ENCODE results near the gene MYO1C. TPM values are rescaled to one million over a fixed set of nuclear protein-coding genes. Genes with fewer than 3 reads are reported as not detected.

Gene MYO1C
- total RNA-seq, 1 donor from 2014 or later, result 329 TPM

DNA sequence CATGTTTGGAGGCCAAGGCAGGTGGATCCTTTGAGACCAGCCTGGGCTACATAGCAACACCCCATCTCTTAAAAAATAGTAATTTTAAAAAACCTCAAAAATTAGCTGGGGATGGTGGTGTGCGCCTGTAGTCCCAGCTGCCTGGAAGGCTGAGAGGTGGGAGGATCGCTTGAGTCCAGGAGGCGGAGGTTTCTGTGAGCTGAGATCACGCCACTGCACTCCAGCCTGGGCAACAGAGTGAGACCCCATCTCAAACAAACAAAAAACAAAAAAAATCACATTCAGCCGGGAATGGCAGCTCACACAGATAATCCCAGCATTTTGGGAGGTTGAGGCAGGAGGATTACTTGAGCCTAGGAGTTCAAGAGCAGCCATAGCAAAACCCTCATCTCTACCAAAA, 76.1 kb downstream of the MYO1C start:
- H3K4me1 Mint-ChIP-seq (ENCODE audit: low read depth), result peaks cover 20% of the 10 kb centered on the region
- H3K9me3 Mint-ChIP-seq (ENCODE audit: low read depth), result no peaks in the 10 kb centered on the region
- TF ChIP-seq, protein P1, sequence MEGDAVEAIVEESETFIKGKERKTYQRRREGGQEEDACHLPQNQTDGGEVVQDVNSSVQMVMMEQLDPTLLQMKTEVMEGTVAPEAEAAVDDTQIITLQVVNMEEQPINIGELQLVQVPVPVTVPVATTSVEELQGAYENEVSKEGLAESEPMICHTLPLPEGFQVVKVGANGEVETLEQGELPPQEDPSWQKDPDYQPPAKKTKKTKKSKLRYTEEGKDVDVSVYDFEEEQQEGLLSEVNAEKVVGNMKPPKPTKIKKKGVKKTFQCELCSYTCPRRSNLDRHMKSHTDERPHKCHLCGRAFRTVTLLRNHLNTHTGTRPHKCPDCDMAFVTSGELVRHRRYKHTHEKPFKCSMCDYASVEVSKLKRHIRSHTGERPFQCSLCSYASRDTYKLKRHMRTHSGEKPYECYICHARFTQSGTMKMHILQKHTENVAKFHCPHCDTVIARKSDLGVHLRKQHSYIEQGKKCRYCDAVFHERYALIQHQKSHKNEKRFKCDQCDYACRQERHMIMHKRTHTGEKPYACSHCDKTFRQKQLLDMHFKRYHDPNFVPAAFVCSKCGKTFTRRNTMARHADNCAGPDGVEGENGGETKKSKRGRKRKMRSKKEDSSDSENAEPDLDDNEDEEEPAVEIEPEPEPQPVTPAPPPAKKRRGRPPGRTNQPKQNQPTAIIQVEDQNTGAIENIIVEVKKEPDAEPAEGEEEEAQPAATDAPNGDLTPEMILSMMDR (IDR thresholded peaks at IDR 0.05), result no peak
- no peak for DNase-seq (ENCODE audit: low spot score)
- H3K4me3 Mint-ChIP-seq (ENCODE audit: unreplicated experiment), result no peak overlapping the region
- no peak overlapping the region for H3K27ac Mint-ChIP-seq (ENCODE audit: unreplicated experiment)
- no peaks in the 10 kb centered on the region for H3K27me3 Mint-ChIP-seq (ENCODE audit: low read depth)
- peaks cover 12% of the 10 kb centered on the region for H3K36me3 Mint-ChIP-seq (ENCODE audit: low read depth)

DNA sequence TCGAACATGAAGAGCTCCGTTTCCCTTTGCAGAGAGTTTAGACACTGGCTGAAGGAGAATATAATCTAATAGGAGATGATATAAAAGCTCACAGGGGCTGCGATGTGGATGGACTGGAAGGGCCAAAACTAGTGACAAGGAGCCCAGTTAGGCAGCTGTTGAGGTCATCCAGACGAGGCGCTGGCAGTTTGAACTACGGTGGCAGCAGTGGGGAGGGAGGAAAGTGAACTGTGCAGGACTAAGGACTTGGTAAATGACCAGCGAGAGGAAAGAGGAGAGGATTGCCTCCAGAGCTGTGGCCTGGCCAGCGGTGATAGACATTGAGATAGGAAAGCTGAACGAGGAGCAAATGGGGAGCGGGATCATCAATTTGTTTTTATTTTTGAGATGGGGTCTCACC, 77.9 kb downstream of the MYO1C start:
- Mint-ChIP-seq H3K9me3 (ENCODE audit: low read depth) (no peaks in the 10 kb centered on the region), H3K4me3 (ENCODE audit: unreplicated experiment) (no peak overlapping the region), H3K27ac (ENCODE audit: unreplicated experiment) (no peak overlapping the region), H3K36me3 (ENCODE audit: low read depth) (peaks cover 8% of the 10 kb centered on the region), H3K27me3 (ENCODE audit: low read depth) (no peaks in the 10 kb centered on the region), H3K4me1 (ENCODE audit: low read depth) (peaks cover 20% of the 10 kb centered on the region)
- DNase-seq (ENCODE audit: low spot score), result peak; percentile 50
- TF ChIP-seq, protein P1 (IDR thresholded peaks at IDR 0.05), result no peak

Other genes starting within 250 kb of the MYO1C start
- not detected in 3 replicates for gene BHLHA9, start 222.2 kb downstream of the MYO1C start, total RNA-seq
- gene TRARG1, start 213.0 kb downstream of the MYO1C start, total RNA-seq, result not detected in 3 replicates
- 362 to 407 TPM (median 372 TPM) in 3 replicates for gene YWHAE, start 92.5 kb downstream of the MYO1C start, total RNA-seq
- 65.8 to 70.4 TPM (median 70.4 TPM) in 3 replicates for gene CRK, start 36.5 kb downstream of the MYO1C start, total RNA-seq
- gene INPP5K, start 23.9 kb upstream of the MYO1C start, total RNA-seq, result 30.2 to 35.3 TPM (median 34.3 TPM) in 3 replicates
- 60.7 to 69.1 TPM (median 68.2 TPM) in 3 replicates for gene PITPNA, start 70.1 kb upstream of the MYO1C start, total RNA-seq
- 3.0 to 3.7 TPM (median 3.3 TPM) in 3 replicates for gene SLC43A2, start 136.1 kb upstream of the MYO1C start, total RNA-seq
- gene SCARF1, start 153.0 kb upstream of the MYO1C start, total RNA-seq, result 0.42 to 0.64 TPM (median 0.51 TPM) in 3 replicates
- gene RILP, start 157.2 kb upstream of the MYO1C start, total RNA-seq, result 1.8 to 2.0 TPM (median 1.8 TPM) in 3 replicates
- gene PRPF8, start 192.2 kb upstream of the MYO1C start, total RNA-seq, result 164 to 235 TPM (median 164 TPM) in 3 replicates
- gene TLCD2, start 217.7 kb upstream of the MYO1C start, total RNA-seq, result 5.6 to 9.5 TPM (median 9.2 TPM) in 3 replicates
- 14.8 to 18.6 TPM (median 16.2 TPM) in 3 replicates for gene WDR81, start 232.0 kb upstream of the MYO1C start, total RNA-seq